ENCODE measurements around the gene RUNX3. TPM values are rescaled to one million over a fixed set of nuclear protein-coding genes. Genes with fewer than 3 reads are reported as not detected.

The RUNX3 gene
- total RNA-seq, 1 donor from 2014 or later = 13.1 TPM

- intact Hi-C loops (cut with DNase I) = no loop called here
- no peak for TF ChIP-seq CTCF (IDR thresholded peaks at IDR 0.05)
- ATAC-seq = no peak
- Histone ChIP-seq H3K4me1 (peaks cover 5% of the 10 kb centered on the region), H3K27me3 (no peaks in the 10 kb centered on the region), H3K27ac (peak overlapping the region; percentile 17), H3K4me3 (no peak overlapping the region), H3K36me3 (no peaks in the 10 kb centered on the region), H3K9me3 (no peaks in the 10 kb centered on the region)
- no peak for DNase-seq
Observed at GRCh38 chr1:24913274-24913604, 16.8 kb downstream of the RUNX3 start.

GRCh38 chr1:24912376-24913273, 17.5 kb downstream of the RUNX3 start:
- peak overlapping the region; percentile 17 for H3K27ac ChIP-seq
- ATAC-seq (no peak), DNase-seq (no peak)
- TF ChIP-seq CTCF (IDR thresholded peaks at IDR 0.05) = no peak
- H3K27me3 ChIP-seq = no peaks in the 10 kb centered on the region
- intact Hi-C loops (cut with DNase I) = no loop called here
- no peaks in the 10 kb centered on the region for H3K9me3 ChIP-seq
- no peaks in the 10 kb centered on the region for H3K36me3 ChIP-seq
- H3K4me1 ChIP-seq = peaks cover 5% of the 10 kb centered on the region
- H3K4me3 ChIP-seq = no peak overlapping the region

- no peaks in the 10 kb centered on the region for H3K9me3 ChIP-seq
- H3K4me1 ChIP-seq = peaks cover 5% of the 10 kb centered on the region
- H3K4me3 ChIP-seq = no peak overlapping the region
- ATAC-seq = no peak
- no peaks in the 10 kb centered on the region for H3K36me3 ChIP-seq
- DNase-seq = no peak
- no peak for TF ChIP-seq CTCF (IDR thresholded peaks at IDR 0.05)
- no peaks in the 10 kb centered on the region for H3K27me3 ChIP-seq
- intact Hi-C loops (cut with DNase I) = no loop called here
- no peak overlapping the region for H3K27ac ChIP-seq
Observed at GRCh38 chr1:24911651-24912155, 18.4 kb downstream of the RUNX3 start.

- no peak overlapping the region for H3K4me3 ChIP-seq
- DNase-seq (no peak), ATAC-seq (peak; percentile 46)
- intact Hi-C loops (cut with DNase I) = no loop called here
- H3K4me1 ChIP-seq = peaks cover 5% of the 10 kb centered on the region
- TF ChIP-seq CTCF (IDR thresholded peaks at IDR 0.05) = no peak
- no peaks in the 10 kb centered on the region for H3K36me3 ChIP-seq
- H3K9me3 ChIP-seq = no peaks in the 10 kb centered on the region
- peak overlapping the region; percentile 55 for H3K27ac ChIP-seq
- H3K27me3 ChIP-seq = no peaks in the 10 kb centered on the region
Observed at GRCh38 chr1:24910751-24911650, 19.1 kb downstream of the RUNX3 start.

- DNase-seq (no peak), ATAC-seq (no peak)
- no peaks in the 10 kb centered on the region for H3K9me3 ChIP-seq
- no peak for TF ChIP-seq CTCF (IDR thresholded peaks at IDR 0.05)
- H3K4me3 ChIP-seq = no peak overlapping the region
- no peaks in the 10 kb centered on the region for H3K36me3 ChIP-seq
- peak overlapping the region; percentile 55 for H3K27ac ChIP-seq
- no peaks in the 10 kb centered on the region for H3K27me3 ChIP-seq
- intact Hi-C loops (cut with DNase I) = no loop called here
- peaks cover 5% of the 10 kb centered on the region for H3K4me1 ChIP-seq
Observed at GRCh38 chr1:24910210-24910609, 19.9 kb downstream of the RUNX3 start.

All from upper lobe of right lung (tissue), 1 donor.